ENCODE results near the gene CTSW. TPM values are rescaled to one million over a fixed set of nuclear protein-coding genes. Genes with fewer than 3 reads are reported as not detected.

CTSW gene
- polyA plus RNA-seq, 1 donor (not counting 4 experiments of a cell fraction or from before 2014, with no cell fraction given): not detected

- H3K4me3 ChIP-seq (ENCODE audit: control insufficient read depth in 2 of 3, extremely low read depth in 1 of 3, insufficient read depth in 2 of 3, low read depth in 1 of 3, low read length in 3 of 3): peak overlapping the region; percentile 83 to 96 (median 91)
- H3K27ac ChIP-seq (ENCODE audit: control insufficient read depth, insufficient read depth, low read length): peak overlapping the region; percentile 90
- H3K4me1 ChIP-seq (ENCODE audit: control insufficient read depth, extremely low read depth, insufficient read depth, low read length): peaks cover 32% of the 10 kb centered on the region
- H3K9me1 ChIP-seq (ENCODE audit: control insufficient read depth, extremely low read depth, insufficient read depth, low read length): peaks cover 7% of the 10 kb centered on the region
- H3K4me2 ChIP-seq (ENCODE audit: control insufficient read depth, extremely low read depth, insufficient read depth, low read depth, low read length): peak overlapping the region; percentile 92
- no peak for TF ChIP-seq EZH2 (IDR thresholded peaks at IDR 0.05; ENCODE audit: low read length)
- no peak for TF ChIP-seq CTCF (optimal IDR thresholded peaks at IDR 0.05 in 1 of 3, IDR thresholded peaks at IDR 0.05 in 1 of 3, conservative IDR thresholded peaks at IDR 0.05 in 1 of 3; ENCODE audit: extremely low read depth in 1 of 3, insufficient read depth in 2 of 3, low read length in 3 of 3)
- FAIRE-seq: no peak
- H3K36me3 ChIP-seq (ENCODE audit: control insufficient read depth in 2 of 2, extremely low read depth in 1 of 2, insufficient read depth in 2 of 2, low read length in 2 of 2): peaks cover 38 to 52% of the 10 kb centered on the region in 2 experiments
- dilution Hi-C loops (cut with MboI; ENCODE audit: extremely low pct_ligation_motif_present, low sequenced_read_pairs): no loop called here
- peak overlapping the region; percentile 83 for H3K9ac ChIP-seq (ENCODE audit: control insufficient read depth, extremely low read depth, insufficient read depth, low read length)
- peak overlapping the region; percentile 77 for H2AFZ ChIP-seq (ENCODE audit: control insufficient read depth, low read length)
- peaks cover 66% of the 10 kb centered on the region for H3K79me2 ChIP-seq (ENCODE audit: control insufficient read depth, insufficient read depth, low read length)
- no peaks in the 10 kb centered on the region for H3K27me3 ChIP-seq (ENCODE audit: control insufficient read depth, extremely low read depth, insufficient read depth, low read length)
- H3K9me3 ChIP-seq (ENCODE audit: control insufficient read depth, low read depth, low read length): no peaks in the 10 kb centered on the region
- peak; percentile 85 for DNase-seq (ENCODE audit: low read depth, low spot score)
- H4K20me1 ChIP-seq (ENCODE audit: control insufficient read depth, extremely low read depth, insufficient read depth, low read length): peaks cover 31% of the 10 kb centered on the region
Measured at GRCh38 chr11:65859095-65859811, 20.4 kb upstream of the CTSW start.

GRCh38 chr11:65859812-65860277, 19.8 kb upstream of the CTSW start:
- Histone ChIP-seq H3K79me2 (ENCODE audit: control insufficient read depth, insufficient read depth, low read length) (peaks cover 60% of the 10 kb centered on the region), H3K9me3 (ENCODE audit: control insufficient read depth, low read depth, low read length) (no peaks in the 10 kb centered on the region), H3K4me2 (ENCODE audit: control insufficient read depth, extremely low read depth, insufficient read depth, low read depth, low read length) (peak overlapping the region; percentile 92), H4K20me1 (ENCODE audit: control insufficient read depth, extremely low read depth, insufficient read depth, low read length) (peaks cover 25% of the 10 kb centered on the region), H3K9ac (ENCODE audit: control insufficient read depth, extremely low read depth, insufficient read depth, low read length) (peak overlapping the region; percentile 83), H3K4me1 (ENCODE audit: control insufficient read depth, extremely low read depth, insufficient read depth, low read length) (peaks cover 32% of the 10 kb centered on the region), H3K27me3 (ENCODE audit: control insufficient read depth, extremely low read depth, insufficient read depth, low read length) (no peaks in the 10 kb centered on the region), H3K9me1 (ENCODE audit: control insufficient read depth, extremely low read depth, insufficient read depth, low read length) (peaks cover 7% of the 10 kb centered on the region), H2AFZ (ENCODE audit: control insufficient read depth, low read length) (peak overlapping the region; percentile 77), H3K27ac (ENCODE audit: control insufficient read depth, insufficient read depth, low read length) (peak overlapping the region; percentile 90), H3K36me3 (ENCODE audit: control insufficient read depth in 2 of 2, extremely low read depth in 1 of 2, insufficient read depth in 2 of 2, low read length in 2 of 2) (peaks cover 38 to 50% of the 10 kb centered on the region in 2 experiments), H3K4me3 (ENCODE audit: control insufficient read depth in 2 of 3, extremely low read depth in 1 of 3, insufficient read depth in 2 of 3, low read depth in 1 of 3, low read length in 3 of 3) (peak overlapping the region; percentile 83 to 96 (median 91))
- dilution Hi-C loops (cut with MboI; ENCODE audit: extremely low pct_ligation_motif_present, low sequenced_read_pairs): no loop called here
- DNase-seq (ENCODE audit: low read depth, low spot score) (no peak), FAIRE-seq (no peak)
- TF ChIP-seq CTCF (optimal IDR thresholded peaks at IDR 0.05 in 1 of 3, IDR thresholded peaks at IDR 0.05 in 1 of 3, conservative IDR thresholded peaks at IDR 0.05 in 1 of 3; ENCODE audit: extremely low read depth in 1 of 3, insufficient read depth in 2 of 3, low read length in 3 of 3): no peak
- no peak for TF ChIP-seq EZH2 (IDR thresholded peaks at IDR 0.05; ENCODE audit: low read length)
